Gastroesophageal sphincter (tissue), 4 donors: Measurements from ENCODE around the gene SRRD. TPM values are rescaled to one million over a fixed set of nuclear protein-coding genes. Genes with fewer than 3 reads are reported as not detected.
"Not testable (repeated sequence)": the region's sequence is repeated elsewhere in the genome, so short reads cannot be mapped to it uniquely, and the experiment has no call there.

Experiments
- ATAC-seq: fragments of 150-250 bp; one replicate; pipeline ENCODE4 v1.9.1; 2016; ENCODE audit warnings: mild to moderate bottlenecking, moderate library complexity
- H3K27ac ChIP-seq, 4 donors: fragments of 200-600 bp; sonication (generic) in 3 of 4; 1 replicate in 3 of 4; 2 replicates in 1 of 4; pipeline ENCODE4 v1.5.1; 2016 to 2019
- H3K27me3 ChIP-seq: fragments of 200-600 bp; sonication (generic); one replicate; pipeline ENCODE4 v1.5.1; 2019
- H3K36me3 ChIP-seq, 2 donors: fragments of 200-600 bp; sonication (generic); one replicate each; pipeline ENCODE4 v1.5.1; 2019; ENCODE audit warnings: control low read depth in 1 of 2
- H3K4me1 ChIP-seq, 3 donors: fragments of 200-600 bp; sonication (generic); 1 replicate in 2 of 3; 2 replicates in 1 of 3; pipeline ENCODE4 v1.5.1; 2016 to 2019; ENCODE audit warnings: control low read depth in 2 of 3
- H3K4me3 ChIP-seq, 2 donors: fragments of 200-600 bp; sonication (generic); one replicate each; pipeline ENCODE4 v1.5.1; 2019; ENCODE audit warnings: mild to moderate bottlenecking in 1 of 2, moderate library complexity in 1 of 2
- H3K9me3 ChIP-seq, 3 donors: fragments of 200-600 bp; sonication (generic); one replicate each; pipeline ENCODE4 v1.5.1; 2017 to 2019; ENCODE audit warnings: control low read depth in 2 of 3
- CTCF ChIP-seq, 4 experiments: fragments of 200-600 bp in 2 of 4; fragments of 450-650 bp in 2 of 4; sonication (generic) in 1 of 4; IDR thresholded peaks; one replicate each; pipeline ENCODE4 v1.5.1; 2017 to 2019; ENCODE audit warnings: antibody characterized with exemption in 4 of 4, mild to moderate bottlenecking in 2 of 4, moderate library complexity in 2 of 4
- EP300 ChIP-seq: sonication (generic); formaldehyde crosslinking; IDR thresholded peaks from one replicate; pipeline ENCODE4 v1.6.1; 2017; ENCODE audit warnings: antibody characterized with exemption, mild to moderate bottlenecking
- POLR2A ChIP-seq, 2 donors: fragments of 450-650 bp; IDR thresholded peaks; one replicate each; pipeline ENCODE4 v1.6.1; 2017; ENCODE audit warnings: antibody characterized with exemption in 2 of 2, mild to moderate bottlenecking in 2 of 2, moderate library complexity in 1 of 2
- POLR2AphosphoS5 ChIP-seq: sonication (generic); formaldehyde crosslinking; IDR thresholded peaks from one replicate; pipeline ENCODE4 v1.6.1; 2017; ENCODE audit warnings: antibody characterized with exemption
- WGBS, 2 donors: methylation state at CpG; one replicate each; pipeline ENCODE4 v1.1.5; 2018; ENCODE audit warnings: low coverage in 1 of 2; 5-methylcytosine and 5-hydroxymethylcytosine counted together
- total RNA-seq, 4 donors: library from RNA; depleted of rRNA; stranded (reverse); fragments of >200 nt; gene quantifications; one replicate each; pipeline ENCODE4 v1.1.0, GENCODE V29; 2016

Gene SRRD
- total RNA-seq, result 10 to 100 TPM; 16.7 to 30.0 (median 23.5) TPM

GRCh38 chr22:26483439-26484359, at the start of gene SRRD, which contains the start of gene HPS4:
Gene SRRD, plus strand, starts transcription at chr22:26483877. Its CDS starts 14 bp downstream, at chr22:26483891.
Gene HPS4, minus strand, starts transcription at chr22:26483783. Its CDS starts 2,021 bp downstream, at chr22:26481762.
- Histone ChIP-seq H3K9me3 (no peaks in the 10 kb centered on the region), H3K4me3 (peak within 1 kb of the TSS; percentile 88 to 99), H3K27me3 (no peaks in the 10 kb centered on the region), H3K36me3 (peaks cover 0 to 45% of the 10 kb centered on the region in 2 donors), H3K4me1 (peaks cover 13 to 71% (median 39%) of the 10 kb centered on the region in 3 donors), H3K27ac (peak within 1 kb of the TSS; percentile 80 to 95 (median 94))
- WGBS, 2 donors, result 2 to 7% methylated on average over 5 to 20 of the region's 85 CpGs
- TF ChIP-seq POLR2A (IDR thresholded peaks at IDR 0.05) (peak; percentile 83 to 87), CTCF (IDR thresholded peaks at IDR 0.05) (peak in 1 of 4 experiments; percentile 7), POLR2AphosphoS5 (peak; percentile 95), EP300 (no peak)
- peak; percentile 94 for ATAC-seq

- Histone ChIP-seq H3K27me3 (peaks cover 35% of the 10 kb centered on the region), H3K4me3 (no peak overlapping the region), H3K36me3 (no peaks in the 10 kb centered on the region), H3K9me3 (no peaks in the 10 kb centered on the region), H3K4me1 (no peaks in the 10 kb centered on the region), H3K27ac (no peak overlapping the region)
- no peak for TF ChIP-seq EP300
- TF ChIP-seq POLR2A (IDR thresholded peaks at IDR 0.05), result no peak
- TF ChIP-seq CTCF (IDR thresholded peaks at IDR 0.05), result no peak
- no peak for TF ChIP-seq POLR2AphosphoS5
- ATAC-seq, result no peak
- WGBS, 2 donors, result 59% methylated on average over 10 of the region's 11 CpGs; no CpG with 5 or more reads in 1 of the 2 donors
These were observed 48.2 kb upstream of the SRRD start for GRCh38 chr22:26435327-26436093.

GRCh38 chr22:26436903-26437515, 46.7 kb upstream of the SRRD start:
- Histone ChIP-seq H3K27me3 (peaks cover 32% of the 10 kb centered on the region), H3K36me3 (no peaks in the 10 kb centered on the region), H3K9me3 (no peaks in the 10 kb centered on the region), H3K4me3 (no peak overlapping the region), H3K27ac (no peak overlapping the region), H3K4me1 (no peaks in the 10 kb centered on the region)
- no peak for ATAC-seq
- 76 to 84% methylated on average over 6 to 10 of the region's 11 CpGs for WGBS, 2 donors
- TF ChIP-seq EP300 (no peak), POLR2A (IDR thresholded peaks at IDR 0.05) (no peak), POLR2AphosphoS5 (no peak), CTCF (IDR thresholded peaks at IDR 0.05) (no peak)

GRCh38 chr22:26437694-26438392, 45.8 kb upstream of the SRRD start:
- no peak for TF ChIP-seq CTCF (IDR thresholded peaks at IDR 0.05)
- TF ChIP-seq EP300, result no peak
- no peak for TF ChIP-seq POLR2AphosphoS5
- no peak for TF ChIP-seq POLR2A (IDR thresholded peaks at IDR 0.05)
- WGBS, 2 donors, result 87 to 91% methylated on average over 4 to 11 of the region's 14 CpGs
- H3K4me3 ChIP-seq, result no peak overlapping the region
- no peaks in the 10 kb centered on the region for H3K4me1 ChIP-seq
- H3K36me3 ChIP-seq, result no peaks in the 10 kb centered on the region
- no peak overlapping the region for H3K27ac ChIP-seq
- no peak for ATAC-seq
- H3K27me3 ChIP-seq, result peaks cover 24% of the 10 kb centered on the region
- H3K9me3 ChIP-seq, result no peaks in the 10 kb centered on the region

GRCh38 chr22:26438776-26439175, 44.9 kb upstream of the SRRD start:
- H3K9me3 ChIP-seq, H3K27ac ChIP-seq, ATAC-seq, H3K4me1 ChIP-seq, H3K36me3 ChIP-seq, H3K4me3 ChIP-seq: not testable (repeated sequence)
- H3K27me3 ChIP-seq, result peaks cover 16% of the 10 kb centered on the region
- 79 to 90% methylated on average over 2 of the region's 3 CpGs for WGBS, 2 donors
